GM23248 (cell line): ENCODE data around the gene PKIB.
"Not testable (repeated sequence)": the region's sequence is repeated elsewhere in the genome, so short reads cannot be mapped to it uniquely, and the experiment has no call there.

Experiments used
- EZH2 ChIP-seq: fragments of 200-600 bp; sonication (generic); IDR thresholded peaks from 2 replicates; pipeline ENCODE4 v1.6.1; 2018; ENCODE audit warnings: antibody characterized with exemption, mild to moderate bottlenecking; ENCODE audit not compliant: insufficient read depth, poor library complexity, severe bottlenecking
- EZH2phosphoT487 ChIP-seq: fragments of 200-600 bp; sonication (generic); IDR thresholded peaks from 2 replicates; pipeline ENCODE4 v1.6.1; 2018; ENCODE audit warnings: antibody characterized with exemption, moderate library complexity, mild to moderate bottlenecking, low read depth; ENCODE audit not compliant: insufficient read depth

- TF ChIP-seq EZH2, EZH2phosphoT487: not testable (repeated sequence)
Observed at GRCh38 chr6:122744247-122744646, 134.0 kb downstream of the PKIB start.
